Right lobe of liver (tissue), 4 donors: ENCODE results near the gene FBXL17.

Experiments
- CTCF ChIP-seq, 4 donors: fragments of 200-600 bp in 3 of 4; fragments of 450-650 bp in 1 of 4; IDR thresholded peaks; one replicate each; pipeline versions ENCODE4 v1.5.1 to v1.8.0; 2016 to 2022; ENCODE audit warnings: antibody characterized with exemption in 4 of 4, mild to moderate bottlenecking in 2 of 4
- POLR2A ChIP-seq: fragments of 450-650 bp; IDR thresholded peaks from one replicate; pipeline ENCODE4 v1.6.1; 2017; ENCODE audit warnings: antibody characterized with exemption, mild to moderate bottlenecking
- donor health status: DM: no; HTN: no; CAD: no.
- donor health status: DM: no; HTN: no; CAD: no.
- donor health status: DM: no; HTN: yes; CAD: no.

- peak; percentile 32 to 45 (median 41) for TF ChIP-seq CTCF (IDR thresholded peaks at IDR 0.05)
- TF ChIP-seq POLR2A: no peak
These were observed 233.2 kb downstream of the FBXL17 start for GRCh38 chr5:108148715-108149139.
